ENCODE data around the gene MAP3K7CL.
"Not testable (repeated sequence)": the region's sequence is repeated elsewhere in the genome, so short reads cannot be mapped to it uniquely, and the experiment has no call there.

Gene MAP3K7CL

DNA sequence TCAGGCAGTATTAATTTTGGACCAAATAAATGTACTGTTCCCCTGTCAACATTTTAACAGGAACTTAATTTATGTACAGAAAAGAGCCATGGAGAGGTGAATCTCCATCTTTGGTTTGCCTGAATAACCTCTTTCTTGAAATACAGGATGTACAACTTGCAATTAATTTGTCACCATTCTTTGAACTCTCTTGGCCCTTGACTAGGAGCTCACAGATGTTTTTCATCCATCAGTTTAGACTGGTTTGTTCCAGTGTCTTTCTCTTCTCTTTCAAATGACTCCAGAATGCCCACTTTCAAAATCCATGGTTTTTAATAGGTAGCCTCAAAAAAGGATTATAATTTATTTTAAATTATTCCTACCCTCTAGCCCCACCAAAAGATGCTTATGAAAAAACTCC is 5.0 kb downstream of the MAP3K7CL start:
- DNase-seq: no peak

DNA sequence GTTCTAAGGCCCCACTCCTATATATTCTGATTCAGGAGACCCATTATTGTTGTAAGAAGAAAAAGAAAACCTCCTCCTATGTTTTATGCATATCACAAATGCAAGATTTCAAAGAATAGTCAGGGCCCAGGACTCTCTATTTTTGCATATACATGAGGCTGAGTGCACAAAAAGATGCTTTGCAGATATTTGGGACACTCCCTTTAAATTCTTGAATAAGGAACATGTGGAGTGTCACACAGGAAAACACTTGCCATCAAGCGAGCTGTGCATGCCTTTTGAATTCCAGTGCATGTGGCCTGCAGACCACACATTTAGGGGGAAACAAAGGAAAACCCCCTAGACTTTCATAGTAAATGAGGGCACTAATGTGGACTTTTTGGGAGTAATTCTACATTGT is 5.6 kb downstream of the MAP3K7CL start:
- DNase-seq: no peak

GRCh38 chr21:29144736-29145353 is 14.4 kb downstream of the MAP3K7CL start:
- DNase-seq: no peak

GRCh38 chr21:29145354-29145782 is 14.9 kb downstream of the MAP3K7CL start:
- DNase-seq: no peak

GRCh38 chr21:29145852-29146453 is 15.5 kb downstream of the MAP3K7CL start:
- DNase-seq: no peak

GRCh38 chr21:29146726-29147125 is 16.3 kb downstream of the MAP3K7CL start:
- DNase-seq: no peak

DNA sequence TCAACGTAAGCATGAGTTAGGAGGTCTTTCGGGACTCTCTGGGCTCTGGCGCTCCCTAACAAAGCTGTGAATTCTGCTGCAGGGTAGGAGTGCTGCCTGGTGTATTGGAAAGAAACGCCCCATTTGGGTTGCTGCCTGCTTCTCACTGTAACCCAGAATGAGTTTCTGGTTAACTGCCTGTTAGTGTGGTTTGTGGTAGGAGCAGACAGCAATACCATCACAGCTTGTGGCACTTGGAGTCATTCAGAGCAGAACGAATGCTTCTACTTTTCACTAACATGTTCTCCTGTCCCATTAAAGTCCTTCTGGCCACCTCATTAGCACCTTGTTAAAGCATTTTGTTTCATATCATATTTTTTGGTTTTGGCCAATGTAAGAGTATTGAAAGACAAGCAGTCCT is 18.1 kb downstream of the MAP3K7CL start:
- DNase-seq: no peak

DNA sequence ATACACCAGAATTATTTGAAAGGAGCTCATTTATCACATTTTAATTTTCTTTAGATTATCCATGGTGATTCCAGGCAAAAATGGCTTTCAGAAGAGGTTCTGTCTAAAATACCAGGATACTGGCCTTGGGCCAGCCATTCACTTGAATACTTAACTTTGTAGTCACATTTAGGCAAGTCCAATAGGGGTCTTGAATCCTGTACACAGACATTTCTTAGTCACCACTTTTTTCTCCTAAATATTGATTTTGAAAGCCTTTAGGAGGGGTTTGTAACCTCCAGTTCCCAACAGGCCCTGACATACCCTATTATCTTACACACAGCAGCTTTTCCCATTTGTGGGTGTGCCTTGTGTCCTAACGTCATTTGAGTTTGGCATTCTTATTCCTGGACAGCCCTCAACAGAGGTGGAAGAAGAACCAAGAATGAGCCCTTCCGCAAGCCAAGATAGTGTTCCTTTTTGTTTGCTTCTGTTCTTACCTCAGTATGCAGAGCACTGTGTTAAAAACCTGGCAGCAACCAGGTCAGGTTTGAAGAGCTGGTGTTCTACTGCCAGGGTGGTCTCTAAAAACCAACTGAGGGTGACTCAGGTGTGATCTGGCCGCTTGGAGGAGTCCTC is 19.5 kb downstream of the MAP3K7CL start:
- no peak for DNase-seq

GRCh38 chr21:29151931-29152330 is 21.5 kb downstream of the MAP3K7CL start:
- no peak for DNase-seq

- no peak for DNase-seq
These were observed 22.5 kb downstream of the MAP3K7CL start for GRCh38 chr21:29152916-29153315.

- no peak for DNase-seq
These were observed 23.8 kb downstream of the MAP3K7CL start for GRCh38 chr21:29154270-29154669.

- no peak for DNase-seq
These were observed 24.9 kb downstream of the MAP3K7CL start for GRCh38 chr21:29155118-29155932.

GRCh38 chr21:29155933-29156260 is 25.5 kb downstream of the MAP3K7CL start:
- DNase-seq: no peak

GRCh38 chr21:29157080-29157479 is 26.6 kb downstream of the MAP3K7CL start:
- DNase-seq: no peak

DNA sequence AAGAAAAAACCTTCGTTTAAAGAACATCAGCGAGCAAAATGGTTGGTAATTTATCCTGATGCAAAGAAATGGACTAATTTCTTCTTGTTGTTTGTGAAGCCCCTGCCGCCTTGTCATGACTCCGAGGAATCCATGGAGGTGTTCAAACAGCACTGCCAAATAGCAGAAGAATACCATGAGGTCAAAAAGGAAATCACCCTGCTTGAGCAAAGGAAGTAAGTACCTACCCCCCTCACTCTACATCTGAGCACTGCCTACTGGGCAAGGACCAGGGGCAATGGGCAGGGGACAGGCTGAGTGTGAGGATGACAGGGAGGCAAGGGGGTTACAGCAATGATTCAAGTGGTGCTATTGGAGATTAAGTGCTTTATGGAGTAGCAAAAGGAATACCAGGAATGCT is 29.4 kb downstream of the MAP3K7CL start:
- DNase-seq: no peak

DNA sequence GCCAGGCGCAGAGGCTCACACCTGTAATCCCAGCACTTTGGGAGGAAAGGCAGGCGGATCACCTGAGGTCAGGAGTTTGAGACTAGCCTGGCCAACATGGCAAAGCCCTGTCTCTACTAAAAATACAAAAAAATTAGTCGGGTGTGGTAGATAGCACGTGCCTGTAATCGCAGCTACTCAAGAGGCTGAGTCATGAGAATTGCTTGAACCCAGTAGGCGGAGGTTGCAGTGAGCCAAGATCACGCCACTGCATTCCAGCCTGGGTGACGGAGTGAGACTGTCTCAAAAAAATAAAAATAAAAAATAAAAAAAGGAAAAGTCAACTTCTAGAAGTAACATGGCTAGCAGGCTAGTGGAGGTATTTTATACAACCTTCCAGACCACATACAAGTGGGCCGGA is 32.4 kb downstream of the MAP3K7CL start:
- not testable (repeated sequence) for DNase-seq

DNA sequence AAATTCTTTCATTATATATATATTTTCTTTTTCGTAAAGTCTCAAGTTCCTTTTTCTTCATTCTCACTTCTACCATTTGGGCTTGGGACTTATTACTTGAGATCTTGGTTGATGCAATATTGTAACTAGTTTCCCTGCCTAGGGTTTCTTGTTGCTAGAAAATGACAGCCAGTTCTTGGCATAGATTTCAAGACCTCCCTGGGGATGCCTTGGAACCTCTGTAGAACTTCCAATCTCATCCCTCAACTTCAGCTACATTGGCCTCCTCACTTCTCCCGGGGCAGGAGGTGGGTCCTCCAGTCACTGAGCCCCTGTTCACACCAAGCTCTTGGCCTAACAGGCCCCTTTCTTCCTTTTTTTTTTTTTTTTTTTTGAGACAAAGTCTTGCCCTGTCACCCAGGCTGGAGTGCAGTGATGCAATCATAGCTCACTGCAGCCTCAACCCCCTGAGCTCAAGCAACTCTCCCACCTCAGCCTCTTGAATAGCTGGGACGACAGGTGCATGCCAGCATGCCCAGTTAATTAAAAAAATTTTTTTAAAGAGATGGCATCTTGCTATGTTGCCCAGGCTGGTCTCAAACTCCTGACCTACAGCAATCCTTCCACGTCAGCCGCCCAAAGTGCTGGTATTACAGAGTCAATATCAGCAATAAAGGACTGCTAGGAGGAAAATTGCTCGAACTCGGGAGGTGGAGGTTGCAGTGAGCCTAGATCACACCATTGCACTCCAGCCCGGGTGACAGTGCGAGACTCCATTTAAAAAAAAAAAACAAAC is 33.1 kb downstream of the MAP3K7CL start:
- DNase-seq: no peak

GRCh38 chr21:29164323-29164942 is 34.0 kb downstream of the MAP3K7CL start:
- DNase-seq: peak; percentile 11

GRCh38 chr21:29166323-29166722 is 35.9 kb downstream of the MAP3K7CL start:
- no peak for DNase-seq

GRCh38 chr21:29166853-29167252 is 36.4 kb downstream of the MAP3K7CL start:
- DNase-seq: no peak

DNA sequence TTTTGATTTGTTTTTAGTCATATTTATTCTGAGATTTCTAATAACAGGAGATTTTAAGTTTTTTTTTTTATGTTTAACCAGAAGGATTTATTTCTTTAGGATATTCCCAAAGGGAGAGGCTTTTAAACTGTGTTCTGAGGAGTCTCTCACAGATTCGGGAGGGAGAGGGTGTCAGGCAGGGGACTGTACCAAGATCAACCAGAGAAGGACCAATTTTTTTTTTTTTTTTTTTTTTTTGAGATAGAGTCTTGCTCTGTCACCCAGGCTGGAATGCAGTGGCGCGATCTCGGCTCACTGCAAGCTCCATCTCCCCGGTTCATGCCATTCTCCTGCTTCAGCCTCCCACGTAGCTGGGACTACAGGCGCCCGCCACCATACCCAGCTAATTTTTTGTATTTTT is 37.0 kb downstream of the MAP3K7CL start:
- not testable (repeated sequence) for DNase-seq

DNA sequence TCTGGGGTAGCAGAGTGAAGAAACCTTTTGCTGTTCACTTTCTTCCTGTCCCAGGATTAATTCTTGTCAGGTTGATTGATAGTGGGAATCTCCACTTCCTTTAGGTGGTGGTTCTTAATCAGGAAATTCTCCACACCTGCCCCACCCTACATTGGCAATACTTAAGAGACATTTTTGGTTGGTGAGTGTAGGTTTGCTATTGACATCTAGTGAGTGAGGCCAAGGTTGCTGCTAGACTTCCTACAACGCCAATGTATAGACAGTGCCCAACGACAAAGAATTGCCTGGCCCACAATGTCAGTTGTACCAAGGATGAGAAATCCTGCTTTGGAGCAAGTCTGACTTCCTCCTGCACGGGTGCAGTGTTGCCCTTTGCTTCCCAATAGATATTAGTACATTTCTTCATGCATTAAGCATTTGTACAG is 38.5 kb downstream of the MAP3K7CL start:
- DNase-seq: no peak

- DNase-seq: no peak
These were observed 40.5 kb downstream of the MAP3K7CL start for GRCh38 chr21:29170944-29171343.
